ENCODE data around the gene PAPSS1.

DNA sequence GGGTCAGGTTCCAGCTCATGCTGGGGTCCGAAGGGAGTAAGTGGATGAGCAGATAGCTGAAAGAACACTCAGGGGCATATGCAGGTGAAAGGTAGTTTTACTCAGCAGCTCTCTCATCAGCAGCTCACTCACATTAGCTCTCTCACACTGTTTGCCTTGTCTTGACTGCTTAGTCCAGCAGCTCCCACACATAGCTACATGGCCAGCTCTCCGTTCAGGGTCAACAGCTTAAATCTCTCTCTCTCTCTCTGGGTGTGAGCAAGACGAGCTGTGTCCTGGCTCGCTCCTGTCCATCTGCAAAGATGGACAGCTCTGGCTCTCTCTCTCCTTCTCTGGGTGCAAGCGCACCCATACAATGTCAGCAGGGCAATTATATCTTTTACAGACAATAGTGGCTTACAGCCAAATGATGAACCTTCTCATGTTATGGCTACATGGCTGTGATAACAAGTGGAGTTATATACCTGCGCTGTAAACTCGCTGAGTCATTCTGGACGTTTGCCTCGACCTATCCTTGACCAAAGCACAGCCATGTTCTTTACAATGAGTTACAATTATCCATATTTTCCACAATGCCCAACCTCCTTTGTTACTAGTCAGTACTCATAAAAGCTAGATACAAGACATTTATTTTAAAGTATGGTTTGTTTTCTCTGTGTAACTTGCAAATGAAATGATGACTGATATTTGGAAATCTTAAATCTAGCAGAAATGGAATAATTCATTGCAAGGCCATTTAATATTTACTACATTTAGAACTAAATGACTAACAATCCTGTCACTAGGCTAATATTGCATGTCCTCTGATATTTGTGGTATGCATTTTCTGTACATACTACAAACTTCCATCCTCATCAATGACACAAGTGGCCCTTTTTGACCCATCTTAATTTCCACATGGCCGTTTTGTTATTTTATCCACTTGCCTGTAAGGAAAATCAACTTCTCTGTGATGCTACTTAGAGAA lies 9.3 kb downstream of the PAPSS1 start:
- no peak for TF ChIP-seq ZNF274 (IDR thresholded peaks at IDR 0.05; ENCODE audit: low read depth, low read length)
- TF ChIP-seq YY1 (IDR thresholded peaks at IDR 0.05; ENCODE audit: insufficient read depth, insufficient read length), result no peak
- TF ChIP-seq SUZ12 (IDR thresholded peaks at IDR 0.05; ENCODE audit: extremely low read depth, insufficient read depth, insufficient read length), result no peak
